ENCODE results near the gene MSH5. TPM values are rescaled to one million over a fixed set of nuclear protein-coding genes. Genes with fewer than 3 reads are reported as not detected.

Gene MSH5
- total RNA-seq, 3 donors from 2014 or later (not counting 1 experiment from before 2014, with no cell fraction given): 28.2 to 44.6 (median 43.7) TPM

DNA sequence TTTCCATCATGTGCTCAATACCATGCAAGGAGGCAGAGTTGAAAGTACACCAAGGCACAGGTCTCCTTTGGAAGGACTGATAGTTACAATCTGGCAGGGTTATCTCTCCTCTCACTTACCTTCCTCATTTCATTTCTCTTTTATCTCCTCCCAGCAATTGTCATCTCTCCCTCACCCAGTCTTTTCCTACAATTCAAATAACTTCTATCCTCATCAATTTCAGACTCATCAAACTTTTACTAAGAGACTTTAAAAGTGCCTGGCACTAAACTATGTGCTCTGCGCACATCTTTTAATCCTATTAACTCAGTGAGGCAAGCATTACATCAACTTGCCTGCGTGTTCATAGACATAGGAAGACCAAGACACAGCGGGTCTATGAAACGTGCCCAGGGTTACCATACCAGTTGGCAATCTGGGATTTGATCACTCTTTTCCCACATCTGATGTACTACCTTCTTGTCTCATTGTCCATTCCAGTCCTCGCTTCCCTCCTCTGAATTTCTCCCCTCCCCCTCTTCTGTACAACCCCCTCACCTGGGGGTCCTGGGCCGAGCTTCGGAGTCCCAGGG, 54.6 kb downstream of the MSH5 start:
- peaks cover 34% of the 10 kb centered on the region for H3K4me1 ChIP-seq (ENCODE audit: control insufficient read depth, insufficient read depth, low read length)
- H3K4me1 Mint-ChIP-seq: peaks cover 30 to 36% of the 10 kb centered on the region in 2 donors
- TF ChIP-seq, protein P1, sequence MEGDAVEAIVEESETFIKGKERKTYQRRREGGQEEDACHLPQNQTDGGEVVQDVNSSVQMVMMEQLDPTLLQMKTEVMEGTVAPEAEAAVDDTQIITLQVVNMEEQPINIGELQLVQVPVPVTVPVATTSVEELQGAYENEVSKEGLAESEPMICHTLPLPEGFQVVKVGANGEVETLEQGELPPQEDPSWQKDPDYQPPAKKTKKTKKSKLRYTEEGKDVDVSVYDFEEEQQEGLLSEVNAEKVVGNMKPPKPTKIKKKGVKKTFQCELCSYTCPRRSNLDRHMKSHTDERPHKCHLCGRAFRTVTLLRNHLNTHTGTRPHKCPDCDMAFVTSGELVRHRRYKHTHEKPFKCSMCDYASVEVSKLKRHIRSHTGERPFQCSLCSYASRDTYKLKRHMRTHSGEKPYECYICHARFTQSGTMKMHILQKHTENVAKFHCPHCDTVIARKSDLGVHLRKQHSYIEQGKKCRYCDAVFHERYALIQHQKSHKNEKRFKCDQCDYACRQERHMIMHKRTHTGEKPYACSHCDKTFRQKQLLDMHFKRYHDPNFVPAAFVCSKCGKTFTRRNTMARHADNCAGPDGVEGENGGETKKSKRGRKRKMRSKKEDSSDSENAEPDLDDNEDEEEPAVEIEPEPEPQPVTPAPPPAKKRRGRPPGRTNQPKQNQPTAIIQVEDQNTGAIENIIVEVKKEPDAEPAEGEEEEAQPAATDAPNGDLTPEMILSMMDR (IDR thresholded peaks at IDR 0.05): no peak

DNA sequence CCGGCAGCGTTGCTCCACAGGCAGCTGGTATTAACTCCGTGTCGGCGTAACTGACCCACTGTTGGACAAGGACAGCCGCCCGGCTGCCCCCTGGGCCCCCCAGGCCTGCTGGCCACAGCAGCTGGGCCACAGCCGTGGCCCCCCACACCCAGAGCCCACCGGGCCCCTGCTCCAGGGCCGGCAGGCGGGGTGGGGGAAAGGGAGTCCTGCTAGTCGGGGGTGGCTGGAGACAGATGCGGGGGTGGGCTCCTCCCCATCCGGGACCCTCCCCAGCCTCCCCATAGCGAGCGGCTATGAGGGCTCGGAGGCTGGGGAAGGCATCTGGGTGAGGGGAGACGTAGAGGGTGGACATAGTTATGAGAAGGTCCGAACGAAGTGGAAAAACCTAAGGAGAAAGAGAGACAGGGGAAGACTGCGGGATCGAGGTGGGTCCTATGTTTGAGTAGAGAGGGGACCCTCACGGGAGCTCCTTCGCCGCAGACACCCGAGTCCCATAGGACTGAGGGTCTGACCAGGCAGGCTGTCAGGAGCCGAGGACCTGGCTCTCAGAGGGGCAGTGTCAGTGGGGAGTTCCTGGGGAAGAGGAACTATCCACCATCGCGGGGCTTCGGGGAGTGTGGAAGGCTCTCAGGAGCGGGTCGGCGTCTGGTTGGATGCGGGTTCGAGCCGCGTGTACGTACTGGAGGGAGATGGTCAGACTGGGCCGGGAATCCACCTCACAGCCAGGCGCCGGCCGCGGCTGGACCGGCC, 55.2 kb downstream of the MSH5 start:
- ATAC-seq: peak in 2 of 3 donors; percentile 0
- Mint-ChIP-seq H3K27me3 (ENCODE audit: low read depth in 2 of 2) (no peaks in the 10 kb centered on the region), H3K4me3 (peak overlapping the region; percentile 91), H3K9me3 (no peaks in the 10 kb centered on the region), H3K36me3 (peaks cover 7% of the 10 kb centered on the region), H3K27ac (peak overlapping the region; percentile 96), H3K4me1 (peaks cover 30 to 36% of the 10 kb centered on the region in 2 donors)
- TF ChIP-seq, protein P1 (IDR thresholded peaks at IDR 0.05): no peak
- no peak for DNase-seq
- no peaks in the 10 kb centered on the region for H3K27me3 ChIP-seq (ENCODE audit: control insufficient read depth, insufficient read depth, low read length)
- no peaks in the 10 kb centered on the region for H3K9me3 ChIP-seq (ENCODE audit: control insufficient read depth, insufficient read depth, low read length)
- peaks cover 34% of the 10 kb centered on the region for H3K4me1 ChIP-seq (ENCODE audit: control insufficient read depth, insufficient read depth, low read length)
- peak overlapping the region; percentile 67 for H3K4me3 ChIP-seq (ENCODE audit: low read length)
- peak overlapping the region; percentile 77 for H3K27ac ChIP-seq (ENCODE audit: low read length)
- peaks cover 8% of the 10 kb centered on the region for H3K36me3 ChIP-seq (ENCODE audit: control insufficient read depth, insufficient read depth, low read length)
- 1% methylated on average over 39 of the region's 44 CpGs for WGBS (ENCODE audit: insufficient coverage)
- intact Hi-C loops (cut with micrococcal nuclease): loop anchor here (1.0 to 5.0 kb wide), 2 partner anchors 11 to 37 kb away; partner anchors contain the start of gene LSM2

More for the DNA sequence above, 54.6 kb downstream of the MSH5 start:
- peak in 1 of 2 donors; percentile 50 for DNase-seq
- Mint-ChIP-seq H3K36me3 (peaks cover 7% of the 10 kb centered on the region), H3K27ac (peak overlapping the region; percentile 96), H3K27me3 (ENCODE audit: low read depth in 2 of 2) (no peaks in the 10 kb centered on the region), H3K4me3 (peak overlapping the region; percentile 22), H3K9me3 (no peaks in the 10 kb centered on the region)
- intact Hi-C loops (cut with micrococcal nuclease): no loop called here
- H3K4me3 ChIP-seq (ENCODE audit: low read length): peak overlapping the region; percentile 67
- H3K36me3 ChIP-seq (ENCODE audit: control insufficient read depth, insufficient read depth, low read length): peaks cover 8% of the 10 kb centered on the region
- WGBS (ENCODE audit: insufficient coverage): 44% methylated on average over 7 of the region's 7 CpGs
- peak overlapping the region; percentile 77 for H3K27ac ChIP-seq (ENCODE audit: low read length)
- H3K9me3 ChIP-seq (ENCODE audit: control insufficient read depth, insufficient read depth, low read length): no peaks in the 10 kb centered on the region
- H3K27me3 ChIP-seq (ENCODE audit: control insufficient read depth, insufficient read depth, low read length): no peaks in the 10 kb centered on the region
- ATAC-seq: no peak

DNA sequence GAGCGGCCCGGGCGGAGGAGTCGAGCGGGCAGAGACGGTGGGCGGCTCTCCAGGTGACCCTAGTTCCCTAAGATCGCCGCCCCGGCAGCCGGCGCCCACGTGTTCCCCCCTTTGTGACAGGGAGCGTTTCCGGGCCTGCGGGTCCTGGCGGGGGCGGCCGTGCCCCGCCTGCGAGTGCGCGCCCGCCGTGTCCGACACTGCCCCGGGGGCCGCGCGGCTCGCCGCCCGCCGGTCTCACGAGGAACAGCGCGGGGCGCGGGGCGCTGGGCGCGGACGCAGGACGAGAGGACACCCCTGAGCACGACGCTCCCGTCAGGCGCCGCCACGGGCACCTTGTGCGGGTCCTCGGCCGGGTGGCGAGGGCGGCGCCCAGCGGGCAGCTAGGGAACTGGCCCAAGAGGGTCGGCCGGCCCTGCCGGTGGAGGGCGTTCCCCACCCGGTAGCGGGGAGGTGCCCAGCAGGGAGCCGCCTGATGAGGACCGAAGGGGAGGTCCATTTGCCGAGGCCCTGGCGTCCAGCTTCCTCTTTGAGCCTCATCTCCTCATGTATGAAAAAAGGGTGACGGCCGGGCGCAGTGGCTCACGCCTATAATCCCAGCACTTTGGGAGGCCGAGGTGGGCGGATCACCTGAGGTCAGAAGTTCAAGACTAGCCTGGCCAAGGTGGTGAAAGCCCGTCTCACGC, 56.0 kb downstream of the MSH5 start, which contains the start of gene VARS1:
Gene VARS1, minus strand, starts transcription at position 137 of the 683 bp plus-strand sequence. CDS start 535 bp downstream, outside the sequence.
- H3K4me1 Mint-ChIP-seq: peaks cover 26 to 36% of the 10 kb centered on the region in 2 donors
- no peaks in the 10 kb centered on the region for H3K9me3 Mint-ChIP-seq
- WGBS (ENCODE audit: insufficient coverage): under 1% methylated on average over 75 of the region's 75 CpGs
- H3K4me3 Mint-ChIP-seq: peak within 1 kb of the TSS; percentile 91
- H3K36me3 ChIP-seq (ENCODE audit: control insufficient read depth, insufficient read depth, low read length): peaks cover 8% of the 10 kb centered on the region
- intact Hi-C loops (cut with micrococcal nuclease): loop anchor here (1.0 to 5.0 kb wide), 2 partner anchors 11 to 37 kb away; partner anchors contain the start of gene LSM2
- peaks cover 34% of the 10 kb centered on the region for H3K4me1 ChIP-seq (ENCODE audit: control insufficient read depth, insufficient read depth, low read length)
- H3K27ac Mint-ChIP-seq: peak within 1 kb of the TSS; percentile 96
- H3K36me3 Mint-ChIP-seq: peaks cover 2% of the 10 kb centered on the region
- no peaks in the 10 kb centered on the region for H3K27me3 ChIP-seq (ENCODE audit: control insufficient read depth, insufficient read depth, low read length)
- peak; percentile 94 to 98 (median 94) for ATAC-seq
- TF ChIP-seq, protein P1 (IDR thresholded peaks at IDR 0.05): peak; percentile 74
- DNase-seq: peak; percentile 90 to 92
- H3K9me3 ChIP-seq (ENCODE audit: control insufficient read depth, insufficient read depth, low read length): no peaks in the 10 kb centered on the region
- peak within 1 kb of the TSS; percentile 67 for H3K4me3 ChIP-seq (ENCODE audit: low read length)
- H3K27ac ChIP-seq (ENCODE audit: low read length): peak within 1 kb of the TSS; percentile 77
- no peaks in the 10 kb centered on the region for H3K27me3 Mint-ChIP-seq (ENCODE audit: low read depth in 2 of 2)
